ENCODE measurements around the gene EVI2A.

Gene EVI2A

DNA sequence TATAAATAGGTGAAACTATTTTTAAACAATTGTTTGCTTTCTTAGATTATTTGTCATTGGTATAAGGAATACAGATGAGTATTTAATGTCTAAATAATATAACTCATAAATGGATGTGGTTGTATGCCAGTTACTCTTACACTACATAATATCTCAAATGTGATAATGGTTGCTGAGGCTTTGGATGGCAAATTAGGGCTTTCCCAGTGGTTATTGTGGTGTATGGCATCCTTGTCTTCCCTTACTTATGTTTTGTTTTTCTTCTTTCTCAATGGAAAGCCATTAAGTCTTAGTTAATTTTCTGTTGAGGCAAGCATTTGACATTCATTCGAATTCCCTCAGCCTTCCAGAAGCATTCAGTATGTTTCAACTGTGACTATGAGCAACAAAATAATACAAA lies 34.8 kb downstream of the EVI2A start:
- TF ChIP-seq EZH2phosphoT487 (IDR thresholded peaks at IDR 0.05; ENCODE audit: borderline replicate concordance): no peak
- TF ChIP-seq, protein P1, sequence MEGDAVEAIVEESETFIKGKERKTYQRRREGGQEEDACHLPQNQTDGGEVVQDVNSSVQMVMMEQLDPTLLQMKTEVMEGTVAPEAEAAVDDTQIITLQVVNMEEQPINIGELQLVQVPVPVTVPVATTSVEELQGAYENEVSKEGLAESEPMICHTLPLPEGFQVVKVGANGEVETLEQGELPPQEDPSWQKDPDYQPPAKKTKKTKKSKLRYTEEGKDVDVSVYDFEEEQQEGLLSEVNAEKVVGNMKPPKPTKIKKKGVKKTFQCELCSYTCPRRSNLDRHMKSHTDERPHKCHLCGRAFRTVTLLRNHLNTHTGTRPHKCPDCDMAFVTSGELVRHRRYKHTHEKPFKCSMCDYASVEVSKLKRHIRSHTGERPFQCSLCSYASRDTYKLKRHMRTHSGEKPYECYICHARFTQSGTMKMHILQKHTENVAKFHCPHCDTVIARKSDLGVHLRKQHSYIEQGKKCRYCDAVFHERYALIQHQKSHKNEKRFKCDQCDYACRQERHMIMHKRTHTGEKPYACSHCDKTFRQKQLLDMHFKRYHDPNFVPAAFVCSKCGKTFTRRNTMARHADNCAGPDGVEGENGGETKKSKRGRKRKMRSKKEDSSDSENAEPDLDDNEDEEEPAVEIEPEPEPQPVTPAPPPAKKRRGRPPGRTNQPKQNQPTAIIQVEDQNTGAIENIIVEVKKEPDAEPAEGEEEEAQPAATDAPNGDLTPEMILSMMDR (conservative IDR thresholded peaks at IDR 0.05; ENCODE audit: low read length): no peak; the same call in 1 of the 2 replicates
- H3K36me3 ChIP-seq (ENCODE audit: insufficient read depth, low read length): no peaks in the 10 kb centered on the region

DNA sequence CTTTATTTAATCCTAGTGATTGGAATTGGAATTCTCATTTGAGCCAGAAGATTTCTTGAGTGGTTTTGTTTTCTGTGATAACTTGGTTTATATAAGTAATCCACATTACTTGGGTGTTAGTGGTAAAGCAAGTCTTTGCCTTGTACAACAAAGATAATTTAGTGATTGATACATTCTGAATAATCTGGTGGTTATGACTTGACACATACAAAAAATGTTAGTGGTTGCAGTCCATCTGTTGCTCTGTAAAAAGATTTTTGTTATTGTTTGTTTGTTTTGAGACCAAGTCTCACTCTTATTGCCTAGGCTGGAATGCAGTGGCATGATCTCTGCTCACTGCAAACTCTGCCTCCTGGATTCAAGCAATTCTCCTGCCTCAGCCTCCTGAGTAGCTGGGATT lies 37.6 kb downstream of the EVI2A start:
- Histone ChIP-seq H3K79me2 (ENCODE audit: insufficient read depth, low read length) (no peaks in the 10 kb centered on the region), H2AFZ (ENCODE audit: low read length) (no peak overlapping the region)

More for the DNA sequence above, 34.8 kb downstream of the EVI2A start:
- Histone ChIP-seq H4K20me1 (ENCODE audit: insufficient read depth, low read length, poor library complexity, severe bottlenecking) (no peaks in the 10 kb centered on the region), H3K4me3 (ENCODE audit: low read length, poor library complexity, severe bottlenecking) (no peak overlapping the region), H3K9me3 (ENCODE audit: insufficient read depth, low read depth, low read length) (no peaks in the 10 kb centered on the region), H3F3A (ENCODE audit: low read depth) (0 out of 2 replicates have a peak, but pooled peaks cover 3% of the 10 kb centered on the region), H3K27me3 (ENCODE audit: insufficient read depth, low read length, poor library complexity, severe bottlenecking) (no peaks in the 10 kb centered on the region), H2AFZ (ENCODE audit: low read length) (no peak overlapping the region), H3K9ac (ENCODE audit: low read depth, low read length, poor library complexity, severe bottlenecking) (no peak overlapping the region), H3K9me2 (replicated peaks; ENCODE audit: low read depth, low read length) (no peaks in the 10 kb centered on the region), H3K79me2 (ENCODE audit: insufficient read depth, low read length) (no peaks in the 10 kb centered on the region), H3K4me2 (ENCODE audit: low read depth, low read length, poor library complexity, severe bottlenecking) (no peak overlapping the region), H3K4me1 (ENCODE audit: insufficient read depth, low read length, poor library complexity, severe bottlenecking) (peaks cover 16% of the 10 kb centered on the region)

DNA sequence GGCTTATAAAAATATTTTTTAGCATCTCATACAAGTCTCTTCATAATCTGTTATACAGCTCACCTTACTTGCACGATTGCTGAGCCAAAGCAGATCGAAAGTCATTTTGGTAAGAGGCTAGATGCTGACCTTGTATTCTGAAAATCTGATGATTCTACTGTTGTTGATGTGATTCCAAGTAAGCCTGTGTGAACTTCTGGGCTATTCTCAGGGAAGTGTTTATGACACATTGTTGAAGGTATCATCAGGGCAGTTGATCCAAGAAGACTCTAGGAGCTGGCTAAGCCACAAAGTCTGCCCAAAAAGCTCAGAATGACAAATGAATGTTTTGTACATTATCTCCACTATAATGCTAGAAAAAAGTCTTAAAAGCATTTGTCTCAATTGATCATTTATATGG lies 40.4 kb downstream of the EVI2A start:
- Histone ChIP-seq H3K9me3 (ENCODE audit: insufficient read depth, low read depth, low read length) (no peaks in the 10 kb centered on the region), H3K4me2 (ENCODE audit: low read depth, low read length, poor library complexity, severe bottlenecking) (no peak overlapping the region), H3K27me3 (ENCODE audit: insufficient read depth, low read length, poor library complexity, severe bottlenecking) (no peaks in the 10 kb centered on the region), H4K20me1 (ENCODE audit: insufficient read depth, low read length, poor library complexity, severe bottlenecking) (no peaks in the 10 kb centered on the region), H3K36me3 (ENCODE audit: insufficient read depth, low read length) (peaks cover 4% of the 10 kb centered on the region), H3K9ac (ENCODE audit: low read depth, low read length, poor library complexity, severe bottlenecking) (no peak overlapping the region), H3K9me2 (replicated peaks; ENCODE audit: low read depth, low read length) (no peaks in the 10 kb centered on the region), H3K4me1 (ENCODE audit: insufficient read depth, low read length, poor library complexity, severe bottlenecking) (peaks cover 7% of the 10 kb centered on the region), H3K4me3 (ENCODE audit: low read length, poor library complexity, severe bottlenecking) (no peak overlapping the region), H3F3A (ENCODE audit: low read depth) (no peaks in the 10 kb centered on the region), H2AFZ (ENCODE audit: low read length) (no peak overlapping the region), H3K79me2 (ENCODE audit: insufficient read depth, low read length) (no peaks in the 10 kb centered on the region)
- TF ChIP-seq, protein P1 (conservative IDR thresholded peaks at IDR 0.05; ENCODE audit: low read length): no peak
- no peak for TF ChIP-seq EZH2phosphoT487 (IDR thresholded peaks at IDR 0.05; ENCODE audit: borderline replicate concordance)

More for the DNA sequence above, 37.6 kb downstream of the EVI2A start:
- peaks cover 5% of the 10 kb centered on the region for H3K4me1 ChIP-seq (ENCODE audit: insufficient read depth, low read length, poor library complexity, severe bottlenecking)
- no peaks in the 10 kb centered on the region for H3K27me3 ChIP-seq (ENCODE audit: insufficient read depth, low read length, poor library complexity, severe bottlenecking)
- H3K36me3 ChIP-seq (ENCODE audit: insufficient read depth, low read length): no peaks in the 10 kb centered on the region
- no peak overlapping the region for H3K4me2 ChIP-seq (ENCODE audit: low read depth, low read length, poor library complexity, severe bottlenecking)
- no peaks in the 10 kb centered on the region for H4K20me1 ChIP-seq (ENCODE audit: insufficient read depth, low read length, poor library complexity, severe bottlenecking)
- H3K4me3 ChIP-seq (ENCODE audit: low read length, poor library complexity, severe bottlenecking): no peak overlapping the region
- H3K9me2 ChIP-seq (replicated peaks; ENCODE audit: low read depth, low read length): no peaks in the 10 kb centered on the region
- H3K9ac ChIP-seq (ENCODE audit: low read depth, low read length, poor library complexity, severe bottlenecking): no peak overlapping the region
- no peaks in the 10 kb centered on the region for H3K9me3 ChIP-seq (ENCODE audit: insufficient read depth, low read depth, low read length)
- 0 out of 2 replicates have a peak, but pooled peaks cover 3% of the 10 kb centered on the region for H3F3A ChIP-seq (ENCODE audit: low read depth)
- TF ChIP-seq, protein P1 (conservative IDR thresholded peaks at IDR 0.05; ENCODE audit: low read length): no peak
- TF ChIP-seq EZH2phosphoT487 (IDR thresholded peaks at IDR 0.05; ENCODE audit: borderline replicate concordance): no peak

Measured in Loucy (cell line).